ENCODE measurements around the gene ZNF226.
"Not testable (repeated sequence)": the region's sequence is repeated elsewhere in the genome, so short reads cannot be mapped to it uniquely, and the experiment has no call there.

The ZNF226 gene

GRCh38 chr19:44207126-44207803 is 42.4 kb downstream of the ZNF226 start:
- H3K4me2 ChIP-seq (ENCODE audit: low read length), result peak overlapping the region; percentile 87
- TF ChIP-seq CTCF (IDR thresholded peaks at IDR 0.05; ENCODE audit: low read depth, low read length, poor library complexity, severe bottlenecking), result no peak
- no peak for TF ChIP-seq EZH2phosphoT487 (IDR thresholded peaks at IDR 0.05; ENCODE audit: borderline replicate concordance, low read length)
- no peaks in the 10 kb centered on the region for H3F3A ChIP-seq (ENCODE audit: control insufficient read depth, insufficient read depth)
- H3K79me2 ChIP-seq (ENCODE audit: control insufficient read depth, low read length), result no peaks in the 10 kb centered on the region
- H3K4me3 ChIP-seq (ENCODE audit: low read length), result peak overlapping the region; percentile 82
- H3K9me3 ChIP-seq (ENCODE audit: control insufficient read depth, insufficient read depth, low read length), result peaks cover 43% of the 10 kb centered on the region
- H3K9me2 ChIP-seq (replicated peaks; ENCODE audit: control insufficient read depth, low read length), result no peaks in the 10 kb centered on the region
- H3K36me3 ChIP-seq (ENCODE audit: control insufficient read depth, low read length), result no peaks in the 10 kb centered on the region
- H3K27ac ChIP-seq (ENCODE audit: low read depth, low read length), result no peak overlapping the region
- H3K27me3 ChIP-seq (ENCODE audit: control insufficient read depth, low read length), result no peaks in the 10 kb centered on the region
- H3K4me1 ChIP-seq (ENCODE audit: control insufficient read depth, low read length), result peaks cover 6% of the 10 kb centered on the region
- H4K20me1 ChIP-seq (ENCODE audit: control insufficient read depth, insufficient read depth, low read depth, low read length), result no peaks in the 10 kb centered on the region

GRCh38 chr19:44212250-44212865 is 47.5 kb downstream of the ZNF226 start, which contains the start of gene ZNF227:
Gene ZNF227 (plus strand): TSS chr19:44212532. CDS start chr19:44217793, 5,261 bp downstream.
- Histone ChIP-seq H3K9me3 (ENCODE audit: control insufficient read depth, insufficient read depth, low read length) (peaks cover 50% of the 10 kb centered on the region), H3F3A (ENCODE audit: control insufficient read depth, insufficient read depth) (no peaks in the 10 kb centered on the region), H3K36me3 (ENCODE audit: control insufficient read depth, low read length) (0 out of 2 replicates have a peak, but pooled peaks cover 5% of the 10 kb centered on the region), H3K27me3 (ENCODE audit: control insufficient read depth, low read length) (no peaks in the 10 kb centered on the region), H4K20me1 (ENCODE audit: control insufficient read depth, insufficient read depth, low read depth, low read length) (no peaks in the 10 kb centered on the region), H3K4me2 (ENCODE audit: low read length) (peak within 1 kb of the TSS; percentile 69), H3K4me1 (ENCODE audit: control insufficient read depth, low read length) (peaks cover 14% of the 10 kb centered on the region), H3K27ac (ENCODE audit: low read depth, low read length) (no peak within 1 kb of the TSS), H3K9me2 (replicated peaks; ENCODE audit: control insufficient read depth, low read length) (no peaks in the 10 kb centered on the region), H3K79me2 (ENCODE audit: control insufficient read depth, low read length) (no peaks in the 10 kb centered on the region), H3K4me3 (ENCODE audit: low read length) (peak within 1 kb of the TSS; percentile 86)
- TF ChIP-seq CTCF (IDR thresholded peaks at IDR 0.05; ENCODE audit: low read depth, low read length, poor library complexity, severe bottlenecking) (no peak), EZH2phosphoT487 (IDR thresholded peaks at IDR 0.05; ENCODE audit: borderline replicate concordance, low read length) (no peak)

GRCh38 chr19:44212866-44213346 is 48.0 kb downstream of the ZNF226 start:
- Histone ChIP-seq H3K4me1 (ENCODE audit: control insufficient read depth, low read length) (peaks cover 10% of the 10 kb centered on the region), H3F3A (ENCODE audit: control insufficient read depth, insufficient read depth) (no peaks in the 10 kb centered on the region), H3K4me2 (ENCODE audit: low read length) (peak overlapping the region; percentile 69), H3K79me2 (ENCODE audit: control insufficient read depth, low read length) (no peaks in the 10 kb centered on the region), H3K4me3 (ENCODE audit: low read length) (peak overlapping the region; percentile 86), H3K36me3 (ENCODE audit: control insufficient read depth, low read length) (0 out of 2 replicates have a peak, but pooled peaks cover 5% of the 10 kb centered on the region), H3K27me3 (ENCODE audit: control insufficient read depth, low read length) (no peaks in the 10 kb centered on the region), H3K9me3 (ENCODE audit: control insufficient read depth, insufficient read depth, low read length) (peaks cover 53% of the 10 kb centered on the region), H3K27ac (ENCODE audit: low read depth, low read length) (no peak overlapping the region), H3K9me2 (replicated peaks; ENCODE audit: control insufficient read depth, low read length) (no peaks in the 10 kb centered on the region), H4K20me1 (ENCODE audit: control insufficient read depth, insufficient read depth, low read depth, low read length) (no peaks in the 10 kb centered on the region)
- TF ChIP-seq CTCF (IDR thresholded peaks at IDR 0.05; ENCODE audit: low read depth, low read length, poor library complexity, severe bottlenecking) (no peak), EZH2phosphoT487 (IDR thresholded peaks at IDR 0.05; ENCODE audit: borderline replicate concordance, low read length) (no peak)

- not testable (repeated sequence) for H3K9me3 ChIP-seq (ENCODE audit: control insufficient read depth, insufficient read depth, low read length); H3K36me3 ChIP-seq (ENCODE audit: control insufficient read depth, low read length); H3K4me3 ChIP-seq (ENCODE audit: low read length); H4K20me1 ChIP-seq (ENCODE audit: control insufficient read depth, insufficient read depth, low read depth, low read length); H3F3A ChIP-seq (ENCODE audit: control insufficient read depth, insufficient read depth); H3K9me2 ChIP-seq (replicated peaks; ENCODE audit: control insufficient read depth, low read length); H3K27ac ChIP-seq (ENCODE audit: low read depth, low read length); H3K4me1 ChIP-seq (ENCODE audit: control insufficient read depth, low read length); H3K79me2 ChIP-seq (ENCODE audit: control insufficient read depth, low read length); H3K4me2 ChIP-seq (ENCODE audit: low read length); H3K27me3 ChIP-seq (ENCODE audit: control insufficient read depth, low read length)
Observed at GRCh38 chr19:44219926-44220325, 55.0 kb downstream of the ZNF226 start.

GRCh38 chr19:44220761-44221160 is 55.9 kb downstream of the ZNF226 start:
- not testable (repeated sequence) for H3K27me3 ChIP-seq (ENCODE audit: control insufficient read depth, low read length); H3F3A ChIP-seq (ENCODE audit: control insufficient read depth, insufficient read depth); H4K20me1 ChIP-seq (ENCODE audit: control insufficient read depth, insufficient read depth, low read depth, low read length); H3K4me3 ChIP-seq (ENCODE audit: low read length); H3K4me1 ChIP-seq (ENCODE audit: control insufficient read depth, low read length); H3K4me2 ChIP-seq (ENCODE audit: low read length); H3K9me2 ChIP-seq (replicated peaks; ENCODE audit: control insufficient read depth, low read length); H3K79me2 ChIP-seq (ENCODE audit: control insufficient read depth, low read length); H3K9me3 ChIP-seq (ENCODE audit: control insufficient read depth, insufficient read depth, low read length); H3K36me3 ChIP-seq (ENCODE audit: control insufficient read depth, low read length); H3K27ac ChIP-seq (ENCODE audit: low read depth, low read length)

Data from DOHH2 (cell line).